GM19452 (cell line): ENCODE data around the gene MRPL55.
"Not testable (repeated sequence)": the region's sequence is repeated elsewhere in the genome, so short reads cannot be mapped to it uniquely, and the experiment has no call there.

ENCODE experiments used
- ATAC-seq: cut with Tn5 transposase; IDR thresholded peaks from one replicate; pipeline ENCODE4 v1.9.1; 2021; ENCODE audit not compliant: unreplicated experiment

Gene MRPL55

GRCh38 chr1:228125185-228125584 is 16.1 kb upstream of the MRPL55 start:
- no peak for ATAC-seq

- ATAC-seq: no peak
Observed at GRCh38 chr1:228123505-228123904, 14.4 kb upstream of the MRPL55 start.

GRCh38 chr1:228122921-228123441 is 13.9 kb upstream of the MRPL55 start:
- no peak for ATAC-seq

- ATAC-seq: no peak
Observed at GRCh38 chr1:228120857-228121489, 11.9 kb upstream of the MRPL55 start.

GRCh38 chr1:228120351-228120750 is 11.3 kb upstream of the MRPL55 start:
- no peak for ATAC-seq

- ATAC-seq: no peak
Observed at GRCh38 chr1:228118040-228118439, 8.9 kb upstream of the MRPL55 start.

- no peak for ATAC-seq
Observed at GRCh38 chr1:228117335-228117734, 8.2 kb upstream of the MRPL55 start.

GRCh38 chr1:228114827-228115226 is 5.7 kb upstream of the MRPL55 start:
- no peak for ATAC-seq

GRCh38 chr1:228112617-228113016 is 3.5 kb upstream of the MRPL55 start:
- ATAC-seq: no peak

- no peak for ATAC-seq
Observed at GRCh38 chr1:228112167-228112566, 3.1 kb upstream of the MRPL55 start.

GRCh38 chr1:228111315-228111714 is 2.2 kb upstream of the MRPL55 start:
- ATAC-seq: not testable (repeated sequence)

- no peak for ATAC-seq
Observed at GRCh38 chr1:228110556-228110955, 1.5 kb upstream of the MRPL55 start.

GRCh38 chr1:228109962-228110488 is 926 bp upstream of the MRPL55 start:
- ATAC-seq: no peak

- no peak for ATAC-seq
Observed at GRCh38 chr1:228108742-228109072, 392 bp downstream of the MRPL55 start.

- no peak for ATAC-seq
Observed at GRCh38 chr1:228108055-228108690, 926 bp downstream of the MRPL55 start.

GRCh38 chr1:228107636-228108035 is 1.5 kb downstream of the MRPL55 start:
- ATAC-seq: no peak

- ATAC-seq: no peak
Observed at GRCh38 chr1:228106800-228107054, 2.4 kb downstream of the MRPL55 start.

- no peak for ATAC-seq
Observed at GRCh38 chr1:228105996-228106799, 2.9 kb downstream of the MRPL55 start.

- ATAC-seq: no peak
Observed at GRCh38 chr1:228105270-228105995, 3.7 kb downstream of the MRPL55 start.

GRCh38 chr1:228104526-228105269 is 4.4 kb downstream of the MRPL55 start:
- ATAC-seq: no peak
